Measurements from ENCODE around the gene ATP11A. TPM values are rescaled to one million over a fixed set of nuclear protein-coding genes. Genes with fewer than 3 reads are reported as not detected.

ATP11A gene
- total and polyA plus RNA-seq, 8 donors, result 9.3 to 51.0 (median 30.5) TPM

DNA sequence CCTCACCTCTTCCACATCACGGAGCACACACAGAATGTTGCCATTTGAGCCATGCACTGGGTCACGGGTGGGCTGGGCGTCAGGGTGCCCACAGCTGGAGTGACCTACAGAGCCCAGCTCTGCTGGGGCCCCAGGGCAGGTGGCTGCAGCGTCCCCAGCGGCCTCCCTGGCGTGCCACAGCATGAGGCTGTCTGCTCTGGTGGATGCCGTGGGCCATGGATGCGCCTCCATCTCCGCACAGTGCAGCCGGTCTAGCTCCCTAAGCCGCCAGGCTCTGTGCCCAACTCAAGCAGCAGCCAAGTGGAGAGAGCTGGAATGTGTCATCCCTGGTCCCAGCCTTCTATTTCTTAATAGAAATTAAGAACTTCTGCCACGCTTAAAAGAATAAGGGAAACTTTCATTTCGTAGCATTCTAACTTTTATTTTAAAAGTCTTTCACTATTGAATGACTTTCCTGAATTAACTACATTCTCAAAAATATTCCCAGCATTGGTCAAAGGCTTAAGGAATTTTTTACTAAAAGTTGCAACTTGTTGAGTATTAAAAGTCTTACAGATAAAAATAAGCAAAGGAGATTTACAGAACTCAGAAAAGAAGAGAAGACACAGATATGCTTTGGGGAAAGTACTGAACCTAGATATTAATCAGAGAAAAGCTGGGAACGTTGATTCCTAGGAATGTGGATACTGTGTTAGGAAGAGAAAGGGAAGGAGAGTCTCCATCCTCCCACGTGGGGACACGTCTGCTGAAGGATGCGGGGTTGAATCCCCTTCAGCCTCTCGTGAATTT, 59.3 kb downstream of the ATP11A start:
- Histone ChIP-seq H3K27ac (no peak overlapping the region), H3K36me3 (no peaks in the 10 kb centered on the region), H3K4me1 (no peaks in the 10 kb centered on the region), H3K4me3 (no peak overlapping the region), H3K9me3 (no peaks in the 10 kb centered on the region), H3K27me3 (no peaks in the 10 kb centered on the region)
- FAIRE-seq (no peak), DNase-seq (no peak), ATAC-seq (peak in 2 of 4 donors; percentile 41 to 49)
- intact Hi-C loops (cut with DNase I), result no loop called here
- 83 to 89% methylated on average over 18 of the region's 18 CpGs for WGBS, 2 donors
- TF ChIP-seq, protein P1, sequence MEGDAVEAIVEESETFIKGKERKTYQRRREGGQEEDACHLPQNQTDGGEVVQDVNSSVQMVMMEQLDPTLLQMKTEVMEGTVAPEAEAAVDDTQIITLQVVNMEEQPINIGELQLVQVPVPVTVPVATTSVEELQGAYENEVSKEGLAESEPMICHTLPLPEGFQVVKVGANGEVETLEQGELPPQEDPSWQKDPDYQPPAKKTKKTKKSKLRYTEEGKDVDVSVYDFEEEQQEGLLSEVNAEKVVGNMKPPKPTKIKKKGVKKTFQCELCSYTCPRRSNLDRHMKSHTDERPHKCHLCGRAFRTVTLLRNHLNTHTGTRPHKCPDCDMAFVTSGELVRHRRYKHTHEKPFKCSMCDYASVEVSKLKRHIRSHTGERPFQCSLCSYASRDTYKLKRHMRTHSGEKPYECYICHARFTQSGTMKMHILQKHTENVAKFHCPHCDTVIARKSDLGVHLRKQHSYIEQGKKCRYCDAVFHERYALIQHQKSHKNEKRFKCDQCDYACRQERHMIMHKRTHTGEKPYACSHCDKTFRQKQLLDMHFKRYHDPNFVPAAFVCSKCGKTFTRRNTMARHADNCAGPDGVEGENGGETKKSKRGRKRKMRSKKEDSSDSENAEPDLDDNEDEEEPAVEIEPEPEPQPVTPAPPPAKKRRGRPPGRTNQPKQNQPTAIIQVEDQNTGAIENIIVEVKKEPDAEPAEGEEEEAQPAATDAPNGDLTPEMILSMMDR (IDR thresholded peaks at IDR 0.05), result no peak

DNA sequence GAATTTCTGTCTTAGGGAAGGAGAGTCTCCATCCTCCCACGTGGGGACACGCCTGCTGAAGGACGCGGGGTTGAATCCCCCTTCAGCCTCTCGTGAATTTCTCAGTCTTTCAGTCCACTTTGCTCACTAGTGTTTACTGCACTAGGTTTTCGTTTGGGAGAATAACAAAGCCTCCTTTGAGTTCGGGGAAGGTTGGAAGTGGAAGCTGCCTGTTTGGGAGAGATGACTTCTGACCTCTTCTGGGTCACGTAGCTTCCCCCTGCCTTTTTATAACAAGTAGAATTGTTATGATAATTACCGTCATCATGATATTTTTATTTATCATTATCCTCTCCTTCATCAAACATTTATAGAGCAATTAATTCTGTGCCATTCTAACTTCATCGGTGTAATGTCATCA, 60.7 kb downstream of the ATP11A start:
- intact Hi-C loops (cut with DNase I), result no loop called here
- Histone ChIP-seq H3K36me3 (no peaks in the 10 kb centered on the region), H3K27ac (no peak overlapping the region), H3K4me3 (no peak overlapping the region), H3K9me3 (no peaks in the 10 kb centered on the region), H3K27me3 (no peaks in the 10 kb centered on the region), H3K4me1 (no peaks in the 10 kb centered on the region)
- DNase-seq (no peak), ATAC-seq (no peak), FAIRE-seq (no peak)
- 86 to 87% methylated on average over 10 of the region's 10 CpGs for WGBS, 2 donors
- TF ChIP-seq, protein P1 (IDR thresholded peaks at IDR 0.05), result no peak

DNA sequence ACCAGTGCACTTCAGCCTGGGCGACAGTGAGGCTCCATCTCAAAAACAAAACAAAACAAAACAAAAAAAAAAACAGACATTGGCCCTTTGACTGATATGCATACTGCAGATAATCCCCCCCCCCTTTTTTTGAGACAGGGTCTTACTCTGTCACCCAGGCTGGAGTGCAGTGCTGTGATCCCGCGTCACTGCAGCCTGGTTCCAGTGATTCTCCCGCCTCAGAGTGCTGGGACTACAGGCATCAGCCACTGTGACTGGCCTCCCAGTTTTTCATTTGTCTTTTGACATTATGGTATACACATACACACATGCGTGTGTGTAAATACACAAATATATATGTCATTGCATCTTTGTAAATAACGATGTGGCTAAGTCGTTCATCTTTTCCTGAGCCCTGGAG, 61.8 kb downstream of the ATP11A start:
- no peaks in the 10 kb centered on the region for H3K27me3 ChIP-seq
- H3K4me1 ChIP-seq, result no peaks in the 10 kb centered on the region
- TF ChIP-seq, protein P1 (IDR thresholded peaks at IDR 0.05), result no peak
- no peaks in the 10 kb centered on the region for H3K9me3 ChIP-seq
- no peaks in the 10 kb centered on the region for H3K36me3 ChIP-seq
- no peak for DNase-seq
- no peak overlapping the region for H3K27ac ChIP-seq
- WGBS, 2 donors, result 89 to 92% methylated on average over 7 of the region's 7 CpGs
- no peak overlapping the region for H3K4me3 ChIP-seq
- FAIRE-seq, result no peak
- ATAC-seq, result no peak
- intact Hi-C loops (cut with DNase I), result no loop called here

DNA sequence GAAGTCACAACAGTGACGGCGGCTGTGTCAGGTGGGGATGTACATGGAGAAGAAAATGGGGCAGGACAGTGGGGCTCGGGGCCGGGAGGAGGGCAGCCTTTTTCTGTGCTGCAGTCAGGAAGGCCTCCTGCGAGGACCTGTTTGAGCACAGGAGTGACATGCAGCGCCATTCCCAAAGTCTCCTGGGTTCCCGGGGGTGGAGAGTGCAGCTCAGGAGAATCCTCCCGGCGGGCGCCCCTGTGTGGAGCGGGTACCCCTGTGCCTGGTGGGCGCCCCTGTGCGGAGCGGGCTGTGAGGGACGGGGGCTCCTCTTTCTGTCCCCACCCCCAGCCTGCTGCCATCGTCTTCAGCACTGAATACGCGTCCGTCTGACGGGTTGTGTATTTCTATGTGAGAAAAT, 62.4 kb downstream of the ATP11A start:
- Histone ChIP-seq H3K27me3 (no peaks in the 10 kb centered on the region), H3K36me3 (no peaks in the 10 kb centered on the region), H3K4me3 (no peak overlapping the region), H3K9me3 (no peaks in the 10 kb centered on the region), H3K4me1 (no peaks in the 10 kb centered on the region), H3K27ac (no peak overlapping the region)
- intact Hi-C loops (cut with DNase I), result no loop called here
- 93% methylated on average over 20 of the region's 20 CpGs for WGBS, 2 donors
- TF ChIP-seq, protein P1 (IDR thresholded peaks at IDR 0.05), result no peak
- DNase-seq (no peak), ATAC-seq (no peak), FAIRE-seq (no peak)

All from pancreas (tissue), 10 donors.